ENCODE results near the gene NAIF1.

GRCh38 chr9:128099932-128100491, 32.9 kb upstream of the NAIF1 start:
- TF ChIP-seq CTCF (IDR thresholded peaks at IDR 0.05; ENCODE audit: poor library complexity, severe bottlenecking) (no peak), SMC3 (conservative IDR thresholded peaks at IDR 0.05; ENCODE audit: poor library complexity) (no peak), RAD21 (conservative IDR thresholded peaks at IDR 0.05) (no peak), EZH2 (IDR thresholded peaks at IDR 0.05; ENCODE audit: borderline replicate concordance, insufficient read depth, low read length, poor library complexity, severe bottlenecking) (no peak), POLR2AphosphoS5 (IDR thresholded peaks at IDR 0.05) (no peak), MXI1 (conservative IDR thresholded peaks at IDR 0.05; ENCODE audit: poor library complexity, severe bottlenecking) (no peak), TAF1 (IDR thresholded peaks at IDR 0.05; ENCODE audit: low read depth) (no peak)
